GM06990 (cell line): ENCODE results near the gene TTC23.

ENCODE experiments used
- DNase-seq: peaks from one replicate; pipeline ENCODE4 v3.0.0-alpha.2; 2011; ENCODE audit not compliant: insufficient read length; ENCODE audit errors: extremely low read depth
- H3K27me3 ChIP-seq: replicated peaks from 2 replicates; pipeline ENCODE4 v1.6.0; 2011; ENCODE audit warnings: low read length; ENCODE audit not compliant: control insufficient read depth, insufficient read depth
- H3K36me3 ChIP-seq: 2 replicates; pipeline ENCODE4 v1.5.1; 2011; ENCODE audit warnings: low read length; ENCODE audit not compliant: control insufficient read depth, insufficient read depth
- H3K4me3 ChIP-seq: replicated peaks from 2 replicates; pipeline ENCODE4 v1.5.1; 2011; ENCODE audit warnings: low read depth, mild to moderate bottlenecking, control low read depth, low read length
- TF ChIP-seq, protein P1 (sequence below): IDR thresholded peaks from 2 replicates; pipeline ENCODE4 v1.5.1; 2011; ENCODE audit warnings: low read length, control low read depth, mild to moderate bottlenecking, inconsistent platforms; ENCODE audit not compliant: insufficient read depth, poor library complexity, severe bottlenecking

The TTC23 gene

DNA sequence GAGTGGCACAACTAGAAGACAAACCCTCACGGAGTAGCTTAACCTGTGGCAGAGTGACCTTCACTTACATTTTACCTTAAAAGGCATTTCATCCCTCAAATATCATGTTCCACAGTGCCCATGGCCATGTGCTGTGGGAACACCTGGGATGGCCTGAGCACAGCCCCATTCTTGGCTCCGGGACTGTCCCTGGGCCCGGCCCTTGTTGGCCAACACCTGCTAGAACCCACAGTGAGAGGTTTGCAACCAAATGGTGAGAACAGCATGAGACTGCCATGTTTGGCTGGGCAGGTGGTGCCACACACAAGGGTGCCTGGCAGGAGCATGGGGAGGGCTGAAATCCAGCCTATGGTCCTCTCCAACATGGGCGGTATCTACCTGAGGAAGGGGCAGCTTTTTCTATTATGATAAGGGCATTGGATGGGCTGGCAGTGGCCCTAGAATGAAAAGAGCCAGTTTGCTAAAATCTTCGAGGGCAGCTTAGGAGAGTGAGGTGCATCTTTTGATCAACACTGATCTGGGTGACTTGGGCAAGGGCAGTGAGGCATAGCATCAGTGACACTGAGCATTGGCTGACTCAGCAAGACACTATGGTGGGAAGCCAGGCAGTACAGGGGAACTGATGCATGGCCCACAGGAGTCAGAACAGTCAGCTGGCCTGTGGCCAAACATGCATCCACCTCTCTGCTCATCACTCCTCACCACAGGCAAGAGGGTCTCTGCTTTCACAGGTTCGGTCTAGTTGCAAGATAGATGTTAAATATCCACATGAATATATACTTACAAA lies 90.6 kb downstream of the TTC23 start:
- no peak overlapping the region for H3K4me3 ChIP-seq
- TF ChIP-seq, protein P1, sequence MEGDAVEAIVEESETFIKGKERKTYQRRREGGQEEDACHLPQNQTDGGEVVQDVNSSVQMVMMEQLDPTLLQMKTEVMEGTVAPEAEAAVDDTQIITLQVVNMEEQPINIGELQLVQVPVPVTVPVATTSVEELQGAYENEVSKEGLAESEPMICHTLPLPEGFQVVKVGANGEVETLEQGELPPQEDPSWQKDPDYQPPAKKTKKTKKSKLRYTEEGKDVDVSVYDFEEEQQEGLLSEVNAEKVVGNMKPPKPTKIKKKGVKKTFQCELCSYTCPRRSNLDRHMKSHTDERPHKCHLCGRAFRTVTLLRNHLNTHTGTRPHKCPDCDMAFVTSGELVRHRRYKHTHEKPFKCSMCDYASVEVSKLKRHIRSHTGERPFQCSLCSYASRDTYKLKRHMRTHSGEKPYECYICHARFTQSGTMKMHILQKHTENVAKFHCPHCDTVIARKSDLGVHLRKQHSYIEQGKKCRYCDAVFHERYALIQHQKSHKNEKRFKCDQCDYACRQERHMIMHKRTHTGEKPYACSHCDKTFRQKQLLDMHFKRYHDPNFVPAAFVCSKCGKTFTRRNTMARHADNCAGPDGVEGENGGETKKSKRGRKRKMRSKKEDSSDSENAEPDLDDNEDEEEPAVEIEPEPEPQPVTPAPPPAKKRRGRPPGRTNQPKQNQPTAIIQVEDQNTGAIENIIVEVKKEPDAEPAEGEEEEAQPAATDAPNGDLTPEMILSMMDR: no peak
- H3K36me3 ChIP-seq: no peaks in the 10 kb centered on the region
- no peaks in the 10 kb centered on the region for H3K27me3 ChIP-seq
- DNase-seq: no peak

DNA sequence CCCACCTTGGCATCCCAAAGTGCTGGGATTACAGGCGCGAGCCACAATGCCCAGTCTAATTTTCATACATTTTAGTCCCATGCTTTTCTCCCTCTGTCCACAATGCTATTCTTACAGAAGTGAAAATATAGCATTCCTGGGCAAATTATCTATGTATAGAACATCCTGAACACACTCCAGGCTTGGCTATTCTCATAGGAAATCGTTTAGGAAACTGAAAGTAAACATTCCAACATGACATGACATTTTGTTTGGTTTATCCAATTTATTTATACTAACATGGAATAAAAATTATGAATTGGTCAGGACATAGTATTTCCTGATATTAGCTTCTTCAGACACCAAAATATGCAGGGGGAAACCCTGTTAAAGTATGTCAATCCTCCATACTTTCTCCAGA lies 91.9 kb downstream of the TTC23 start:
- Histone ChIP-seq H3K4me3 (no peak overlapping the region), H3K36me3 (no peaks in the 10 kb centered on the region), H3K27me3 (no peaks in the 10 kb centered on the region)
- no peak for DNase-seq
- TF ChIP-seq, protein P1: no peak

DNA sequence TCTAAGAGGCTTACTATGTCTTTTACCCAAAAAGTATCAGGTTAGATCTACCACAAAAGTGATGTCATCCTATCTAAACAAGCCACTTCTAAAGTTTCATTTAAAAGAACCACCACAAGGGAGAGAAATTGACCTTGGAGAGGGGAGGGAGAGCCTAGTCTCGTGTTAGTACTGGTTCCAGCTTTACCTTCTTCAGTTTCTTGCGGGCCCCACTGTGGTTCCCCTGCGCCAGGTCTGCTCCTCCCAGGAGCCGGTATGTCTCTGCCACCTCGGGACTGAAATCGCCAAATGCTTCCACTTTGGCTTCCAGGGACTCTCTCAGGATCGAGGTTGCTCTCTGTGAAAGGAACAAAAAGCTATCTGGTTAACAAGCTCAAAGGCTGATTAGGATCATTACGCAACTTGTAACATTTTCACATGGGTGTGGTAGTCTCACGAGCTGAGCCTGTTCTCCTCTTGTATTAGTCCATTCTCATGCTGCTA lies 93.4 kb downstream of the TTC23 start:
- TF ChIP-seq, protein P1: no peak
- Histone ChIP-seq H3K36me3 (no peaks in the 10 kb centered on the region), H3K4me3 (no peak overlapping the region), H3K27me3 (no peaks in the 10 kb centered on the region)
- no peak for DNase-seq

DNA sequence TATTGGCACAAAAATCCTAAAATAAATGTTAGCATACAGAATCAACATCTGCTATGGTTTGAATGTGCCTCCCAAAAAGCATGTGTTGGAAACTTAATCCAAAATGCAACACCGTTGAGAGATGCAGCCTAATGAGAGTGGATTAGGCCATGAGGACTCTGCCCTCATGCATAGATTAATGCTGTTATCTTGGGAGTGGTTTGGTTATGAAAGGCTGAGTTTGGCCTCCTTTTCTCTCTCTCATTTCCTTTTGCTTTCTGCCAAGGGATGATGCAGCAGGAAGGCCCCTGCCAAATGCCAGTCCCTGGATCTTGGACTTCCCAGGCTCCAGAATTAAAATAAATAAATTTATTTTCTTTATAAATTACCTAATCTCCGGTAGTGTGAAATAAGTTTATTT lies 95.1 kb downstream of the TTC23 start:
- H3K27me3 ChIP-seq: no peaks in the 10 kb centered on the region
- no peak overlapping the region for H3K4me3 ChIP-seq
- TF ChIP-seq, protein P1: no peak
- H3K36me3 ChIP-seq: no peaks in the 10 kb centered on the region
- DNase-seq: no peak

DNA sequence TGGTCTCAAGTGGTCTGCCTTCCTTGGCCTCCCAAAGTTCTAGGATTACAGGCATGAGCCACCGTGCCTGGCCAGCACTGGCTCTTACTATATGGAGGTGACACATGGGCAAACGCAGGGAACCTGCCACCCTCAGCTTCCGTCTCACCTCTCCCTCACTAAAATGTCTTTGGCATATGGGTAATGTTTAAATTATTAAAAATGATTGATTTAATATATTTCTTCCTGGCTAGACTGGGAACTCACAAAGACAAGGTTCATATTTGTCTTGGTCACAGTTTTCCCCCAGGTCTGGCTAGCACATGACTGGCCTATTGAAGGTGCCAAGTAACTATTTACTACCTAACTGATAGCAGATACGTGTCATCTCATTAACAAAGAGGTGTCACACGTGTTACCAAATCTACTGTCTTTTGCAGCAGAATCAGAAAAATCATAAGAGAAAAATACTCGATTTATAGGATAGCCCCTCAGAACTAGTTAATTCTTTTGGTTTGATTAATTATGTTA lies 96.3 kb downstream of the TTC23 start:
- no peaks in the 10 kb centered on the region for H3K27me3 ChIP-seq
- TF ChIP-seq, protein P1: no peak
- DNase-seq: no peak
- H3K36me3 ChIP-seq: no peaks in the 10 kb centered on the region
- no peak overlapping the region for H3K4me3 ChIP-seq

DNA sequence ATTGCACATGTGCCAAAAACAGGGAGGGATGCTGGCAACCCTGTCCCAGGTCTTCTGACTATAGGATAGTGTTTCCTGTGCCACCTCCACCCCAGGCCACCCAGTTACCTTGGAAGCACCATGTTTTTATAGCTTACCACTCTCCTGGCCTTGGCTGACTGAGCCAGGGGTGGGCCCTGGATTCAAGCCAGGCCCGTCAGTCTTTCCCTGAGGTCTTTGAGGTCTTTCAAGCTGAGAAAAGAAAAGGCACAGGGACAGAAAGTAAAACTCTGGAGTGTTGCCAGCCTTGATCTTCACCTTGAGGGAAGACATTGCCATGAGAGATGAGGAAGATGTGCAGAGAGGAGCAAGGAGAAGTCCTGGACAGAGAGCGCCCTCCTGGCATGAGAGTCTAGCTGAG lies 98.2 kb downstream of the TTC23 start:
- DNase-seq: no peak
- H3K4me3 ChIP-seq: no peak overlapping the region
- H3K27me3 ChIP-seq: no peaks in the 10 kb centered on the region
- TF ChIP-seq, protein P1: no peak
- no peaks in the 10 kb centered on the region for H3K36me3 ChIP-seq
